ENCODE data around the gene ADARB1.

GRCh38 chr21:45208627-45208951 is 134.2 kb downstream of the ADARB1 start:
- TF ChIP-seq CTCF (IDR thresholded peaks at IDR 0.05) (no peak), EZH2 (IDR thresholded peaks at IDR 0.05) (no peak)
